D721Med (cell line): Measurements from ENCODE around the gene GPAM.

Source experiments
- DNase-seq: peaks from one replicate; pipeline ENCODE4 v3.0.0; 2011; ENCODE audit warnings: low spot score; ENCODE audit not compliant: insufficient read length
- FAIRE-seq: peaks from 2 replicates; lab custom pipeline; 2011; peaks lifted over from hg19 to GRCh38; lab: Jason Lieb, UNC
- TF ChIP-seq, protein P1 (sequence below): IDR thresholded peaks from 2 replicates; pipeline ENCODE4 v1.5.1; 2012; ENCODE audit warnings: mild to moderate bottlenecking, control low read depth; ENCODE audit not compliant: insufficient read depth; ENCODE audit errors: missing control alignments

Gene GPAM

DNA sequence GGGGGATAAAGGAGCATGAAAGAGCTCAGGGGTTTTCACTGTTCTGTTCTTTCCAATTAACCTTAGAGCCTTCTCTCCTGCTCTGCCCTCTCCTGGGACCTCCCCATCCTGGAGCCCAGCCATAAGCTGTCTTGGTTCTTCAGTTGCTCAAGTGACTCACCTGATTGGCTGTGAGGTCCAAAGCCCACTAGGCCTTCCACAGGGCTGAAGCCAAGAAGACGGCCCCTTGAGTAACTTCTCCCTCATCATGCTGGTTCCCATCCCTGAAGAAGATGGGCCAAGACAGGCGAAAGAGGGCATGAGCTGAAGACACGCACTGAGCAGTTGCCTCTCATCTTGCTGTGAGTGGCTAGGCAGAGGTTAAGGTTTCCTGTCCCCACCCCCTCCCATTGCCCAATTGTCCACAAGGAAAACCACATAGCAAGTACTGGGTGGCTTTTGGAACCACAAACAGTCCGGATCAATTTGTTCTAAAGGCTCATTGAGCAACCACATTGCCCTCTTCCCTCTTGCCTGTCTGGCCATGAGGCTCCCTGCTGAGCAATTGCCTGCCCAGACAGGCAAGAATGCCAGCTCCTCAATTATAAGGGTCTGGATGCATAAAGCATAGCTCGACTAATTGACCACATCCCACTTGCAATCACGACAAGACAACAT is 43.9 kb upstream of the GPAM start:
- TF ChIP-seq, protein P1, sequence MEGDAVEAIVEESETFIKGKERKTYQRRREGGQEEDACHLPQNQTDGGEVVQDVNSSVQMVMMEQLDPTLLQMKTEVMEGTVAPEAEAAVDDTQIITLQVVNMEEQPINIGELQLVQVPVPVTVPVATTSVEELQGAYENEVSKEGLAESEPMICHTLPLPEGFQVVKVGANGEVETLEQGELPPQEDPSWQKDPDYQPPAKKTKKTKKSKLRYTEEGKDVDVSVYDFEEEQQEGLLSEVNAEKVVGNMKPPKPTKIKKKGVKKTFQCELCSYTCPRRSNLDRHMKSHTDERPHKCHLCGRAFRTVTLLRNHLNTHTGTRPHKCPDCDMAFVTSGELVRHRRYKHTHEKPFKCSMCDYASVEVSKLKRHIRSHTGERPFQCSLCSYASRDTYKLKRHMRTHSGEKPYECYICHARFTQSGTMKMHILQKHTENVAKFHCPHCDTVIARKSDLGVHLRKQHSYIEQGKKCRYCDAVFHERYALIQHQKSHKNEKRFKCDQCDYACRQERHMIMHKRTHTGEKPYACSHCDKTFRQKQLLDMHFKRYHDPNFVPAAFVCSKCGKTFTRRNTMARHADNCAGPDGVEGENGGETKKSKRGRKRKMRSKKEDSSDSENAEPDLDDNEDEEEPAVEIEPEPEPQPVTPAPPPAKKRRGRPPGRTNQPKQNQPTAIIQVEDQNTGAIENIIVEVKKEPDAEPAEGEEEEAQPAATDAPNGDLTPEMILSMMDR = no peak
- DNase-seq (no peak), FAIRE-seq (no peak)

DNA sequence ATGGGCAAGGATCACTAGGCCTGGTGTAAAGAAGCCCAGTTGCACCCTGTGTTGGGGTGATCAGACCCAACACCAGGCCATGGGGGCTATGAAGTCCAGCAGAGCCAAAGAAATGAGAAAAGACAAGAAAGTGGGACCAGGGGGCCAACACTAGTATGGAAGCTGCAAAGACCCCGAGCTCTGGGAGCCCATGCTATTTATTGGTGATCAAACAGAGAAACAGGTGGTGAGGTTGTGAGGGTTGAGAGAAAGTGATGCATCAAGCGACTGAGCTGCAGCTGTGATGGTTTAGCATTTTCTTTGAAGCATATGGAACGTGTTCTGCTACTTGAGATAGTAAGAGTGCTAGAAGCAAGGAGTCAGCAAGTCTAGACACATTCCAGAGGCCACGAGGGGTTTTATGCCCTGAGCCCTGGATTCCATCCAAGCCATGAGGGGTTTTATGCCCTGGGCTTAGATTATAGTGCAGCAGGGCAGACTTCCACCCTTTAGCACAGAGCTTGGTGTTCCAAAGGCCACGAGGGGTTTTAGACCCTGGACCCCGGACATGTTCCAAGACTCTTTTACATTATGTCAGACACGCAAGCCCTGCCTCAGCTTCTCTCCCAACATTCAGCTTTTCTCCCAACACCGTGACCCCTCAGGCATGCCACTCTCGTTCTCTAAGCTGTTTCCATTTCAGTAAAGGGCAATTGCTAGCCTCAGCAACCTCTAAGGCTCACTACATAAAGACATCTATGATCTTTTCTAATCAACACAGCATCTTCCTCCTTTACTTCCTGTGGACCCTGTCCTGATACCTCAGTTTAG is 43.1 kb upstream of the GPAM start:
- TF ChIP-seq, protein P1 = no peak
- FAIRE-seq = no peak
- no peak for DNase-seq

DNA sequence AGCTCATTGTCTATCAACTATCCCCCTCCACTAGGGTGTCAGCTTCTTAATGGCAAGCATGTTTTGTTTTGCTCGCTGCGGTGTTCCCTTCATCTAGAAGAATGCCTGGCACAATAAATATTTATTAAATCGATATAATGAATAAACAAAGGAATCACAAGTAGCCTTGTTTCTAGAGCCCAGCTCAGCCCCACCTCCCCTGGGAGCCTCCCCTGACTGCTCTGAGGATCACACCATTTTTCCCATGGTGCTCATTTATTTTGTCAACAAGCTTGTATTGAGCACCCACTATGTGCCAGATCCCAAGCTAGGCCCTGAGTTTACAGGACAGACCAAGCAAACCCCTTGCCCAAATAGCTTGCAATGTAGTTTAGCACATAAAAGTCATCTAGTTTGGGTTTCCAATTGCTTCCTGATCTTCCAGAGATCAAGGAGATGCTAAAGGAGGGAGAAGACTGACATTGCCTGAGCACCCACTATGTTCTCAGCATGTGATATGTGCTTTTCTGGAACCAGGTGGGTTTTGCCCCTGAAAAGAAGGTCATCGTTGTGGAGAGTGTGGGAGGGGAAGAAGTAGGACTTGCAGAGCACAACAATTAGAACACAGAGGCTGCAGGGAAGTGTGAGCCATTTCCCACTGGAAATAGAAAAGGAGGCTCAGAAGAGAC is 42.3 kb upstream of the GPAM start:
- TF ChIP-seq, protein P1 = no peak

DNA sequence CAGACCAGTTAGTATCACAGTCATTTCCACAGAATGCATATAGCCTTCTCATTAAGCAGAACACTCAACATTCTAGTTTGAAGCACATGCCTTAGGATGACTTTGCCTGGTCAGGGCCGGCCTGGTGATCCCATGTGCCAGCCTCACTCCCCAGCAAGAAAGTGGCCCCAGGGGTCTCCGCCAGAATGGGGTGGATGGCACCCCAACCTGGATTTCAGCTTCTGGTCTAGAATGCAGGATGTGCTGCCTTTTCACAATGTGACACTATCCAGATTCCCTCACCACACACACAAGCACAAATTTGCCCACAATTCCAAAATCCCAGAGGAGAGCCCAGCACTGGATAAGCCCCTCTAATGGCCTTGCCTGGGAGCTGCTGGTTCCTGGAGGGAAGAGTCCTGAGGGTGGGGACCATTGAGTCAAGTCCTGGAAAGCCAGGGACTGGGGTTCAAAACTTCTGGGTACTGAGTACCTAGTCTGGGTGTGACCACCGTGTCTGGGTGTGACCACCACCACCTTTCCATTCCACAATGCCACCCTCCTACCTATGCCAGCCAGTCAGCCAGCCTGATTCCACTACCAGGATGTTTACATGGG is 41.5 kb upstream of the GPAM start:
- TF ChIP-seq, protein P1 = no peak
- DNase-seq (no peak), FAIRE-seq (no peak)

More for the DNA sequence above, 42.3 kb upstream of the GPAM start:
- FAIRE-seq (no peak), DNase-seq (no peak)

DNA sequence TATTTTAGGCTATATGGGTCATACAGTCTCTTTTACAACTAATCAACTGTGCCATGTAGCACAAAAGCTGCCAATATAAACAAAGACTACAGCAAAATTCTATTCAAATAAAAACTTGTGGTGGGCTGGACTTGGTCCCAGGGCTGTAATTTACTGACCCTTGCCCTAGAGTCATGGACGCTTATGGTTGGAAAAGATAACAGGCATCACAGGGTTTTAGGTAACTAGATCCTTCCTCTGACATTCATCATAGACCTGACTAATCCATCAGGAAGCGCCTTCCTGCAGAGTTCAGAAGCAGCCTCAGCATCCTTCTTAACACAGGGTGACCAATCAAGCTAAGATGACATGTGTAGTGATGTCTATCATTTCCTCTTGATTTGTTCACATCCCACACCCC is 40.2 kb upstream of the GPAM start:
- DNase-seq (no peak), FAIRE-seq (no peak)
- TF ChIP-seq, protein P1 = no peak

DNA sequence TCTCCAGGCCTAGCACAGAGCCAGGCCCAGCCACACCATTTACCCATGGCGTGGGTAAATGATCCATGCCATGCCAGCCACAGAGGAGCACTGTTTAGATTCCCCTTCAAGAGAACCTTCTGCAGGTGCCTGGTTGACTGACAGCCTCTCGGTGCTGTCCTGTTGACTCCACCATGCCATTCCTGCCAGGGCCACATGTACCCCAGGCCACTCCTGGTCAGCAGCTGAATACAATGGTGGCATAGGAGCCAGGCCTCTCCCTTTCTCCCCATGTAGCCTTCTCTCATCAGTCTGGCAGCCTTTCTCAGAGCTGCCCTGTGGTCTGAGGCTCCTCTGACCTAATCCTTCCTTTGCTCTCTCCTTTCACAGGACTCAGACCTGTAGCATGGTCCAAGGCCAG is 39.2 kb upstream of the GPAM start:
- DNase-seq (no peak), FAIRE-seq (no peak)
- TF ChIP-seq, protein P1 = no peak
